Activated CD4-positive, alpha-beta T cell treated with anti-CD3 and anti-CD28 coated beads for 36 hours (primary cell): ENCODE results near the gene PCSK6. TPM values are rescaled to one million over a fixed set of nuclear protein-coding genes. Genes with fewer than 3 reads are reported as not detected.
A peak's percentile ranks its signal among the peaks of the same experiment; 100 is the strongest.

Source experiments
- ATAC-seq: fragments of 200-7000 bp; cut with Tn5 transposase; one replicate; pipeline ENCODE4 v1.10.0; 2021; ENCODE audit warnings: mild to moderate bottlenecking, moderate library complexity
- CTCF ChIA-PET: fragments of 350-600 bp; sonication (Branson Sonifier 250); formaldehyde crosslinking; loops from one replicate; lab custom pipeline; 2021; ENCODE audit warnings: antibody characterized with exemption; lab: Charles Lee
- POLR2A ChIA-PET: fragments of 350-600 bp; sonication (Branson Sonifier 250); formaldehyde crosslinking; loops from one replicate; lab custom pipeline; 2021; ENCODE audit warnings: antibody characterized with exemption, inconsistent platforms; lab: Charles Lee
- DNase-seq: peaks from one replicate; pipeline ENCODE4 v3.0.0-alpha.2; 2020
- H3K27ac Mint-ChIP-seq: one replicate; pipeline ENCODE4 v1.8.0; 2021; ENCODE audit warnings: mixed read lengths
- H3K27me3 Mint-ChIP-seq: one replicate; pipeline ENCODE4 v1.8.0; 2021; ENCODE audit warnings: mixed read lengths
- H3K36me3 Mint-ChIP-seq: one replicate; pipeline ENCODE4 v1.8.0; 2021; ENCODE audit warnings: low read depth, mixed read lengths
- H3K4me1 Mint-ChIP-seq: one replicate; pipeline ENCODE4 v1.8.0; 2021; ENCODE audit warnings: mixed read lengths
- H3K4me3 Mint-ChIP-seq: one replicate; pipeline ENCODE4 v1.8.0; 2021; ENCODE audit warnings: mild to moderate bottlenecking, moderate library complexity, mixed read lengths
- H3K9me3 Mint-ChIP-seq: one replicate; pipeline ENCODE4 v1.8.0; 2021; ENCODE audit warnings: low read depth, mixed read lengths
- intact Hi-C, 2 experiments: fragments of 100-400 bp; cut with DNase I in 1 of 2; cut with micrococcal nuclease in 1 of 2; formaldehyde crosslinking; loops; one replicate each; pipeline versions ENCODE4 v1.14.2 to v1.15.1; 2022 to 2024; cut with DNase I, micrococcal nuclease
- total RNA-seq, 2 experiments: library from RNA; stranded (reverse); gene quantifications; one replicate each; pipeline ENCODE4 v1.2.3, GENCODE V29; 2021

PCSK6 gene
- total RNA-seq, 2 experiments from 2014 or later = 0.75 to 0.95 TPM

DNA sequence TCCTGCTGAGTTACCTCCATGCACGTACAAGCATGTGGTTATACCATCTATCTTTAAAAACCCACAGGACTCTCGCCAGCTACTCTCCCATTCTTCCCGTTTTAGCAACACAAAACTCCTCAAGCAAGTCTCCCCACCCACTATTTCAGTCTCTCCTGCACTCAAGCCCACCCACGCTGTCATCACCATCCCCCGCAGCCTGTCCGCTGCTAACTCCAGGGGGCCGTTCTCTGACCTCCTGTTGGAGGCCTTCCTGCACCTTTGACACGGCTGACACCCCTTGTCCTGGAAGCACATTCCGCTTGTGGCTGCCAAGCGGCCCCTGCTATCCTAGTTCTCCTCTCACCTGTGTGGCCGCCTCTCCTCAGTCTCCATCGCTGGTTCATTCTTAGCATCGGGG is 7.5 kb upstream of the PCSK6 start:
- H3K27ac Mint-ChIP-seq = no peak overlapping the region
- ChIA-PET CTCF (interaction anchor here (0.6 to 0.7 kb wide), 2 partner anchors 29 to 191 kb away, joined by 3 read pairs; no protein-coding TSS in a partner anchor), POLR2A (no interaction called here)
- peaks cover 35% of the 10 kb centered on the region for H3K27me3 Mint-ChIP-seq
- no peak overlapping the region for H3K4me3 Mint-ChIP-seq
- no peaks in the 10 kb centered on the region for H3K9me3 Mint-ChIP-seq
- peaks cover 16% of the 10 kb centered on the region for H3K4me1 Mint-ChIP-seq
- intact Hi-C loops = no loop called here
- no peak for DNase-seq
- ATAC-seq = no peak
- no peaks in the 10 kb centered on the region for H3K36me3 Mint-ChIP-seq

- POLR2A ChIA-PET = interaction anchor here (0.6 kb wide), 1 partner anchor 143 kb away, joined by 3 read pairs; no protein-coding TSS in a partner anchor
- H3K36me3 Mint-ChIP-seq = no peaks in the 10 kb centered on the region
- no peak overlapping the region for H3K27ac Mint-ChIP-seq
- ATAC-seq = no peak
- H3K9me3 Mint-ChIP-seq = no peaks in the 10 kb centered on the region
- CTCF ChIA-PET = interaction anchor here (0.6 to 0.7 kb wide), 2 partner anchors 28 to 191 kb away, joined by 3 read pairs; no protein-coding TSS in a partner anchor
- peaks cover 35% of the 10 kb centered on the region for H3K27me3 Mint-ChIP-seq
- no peak overlapping the region for H3K4me3 Mint-ChIP-seq
- intact Hi-C loops = no loop called here
- no peak for DNase-seq
- peaks cover 12% of the 10 kb centered on the region for H3K4me1 Mint-ChIP-seq
Observed at GRCh38 chr15:101496198-101496986, 6.9 kb upstream of the PCSK6 start.

DNA sequence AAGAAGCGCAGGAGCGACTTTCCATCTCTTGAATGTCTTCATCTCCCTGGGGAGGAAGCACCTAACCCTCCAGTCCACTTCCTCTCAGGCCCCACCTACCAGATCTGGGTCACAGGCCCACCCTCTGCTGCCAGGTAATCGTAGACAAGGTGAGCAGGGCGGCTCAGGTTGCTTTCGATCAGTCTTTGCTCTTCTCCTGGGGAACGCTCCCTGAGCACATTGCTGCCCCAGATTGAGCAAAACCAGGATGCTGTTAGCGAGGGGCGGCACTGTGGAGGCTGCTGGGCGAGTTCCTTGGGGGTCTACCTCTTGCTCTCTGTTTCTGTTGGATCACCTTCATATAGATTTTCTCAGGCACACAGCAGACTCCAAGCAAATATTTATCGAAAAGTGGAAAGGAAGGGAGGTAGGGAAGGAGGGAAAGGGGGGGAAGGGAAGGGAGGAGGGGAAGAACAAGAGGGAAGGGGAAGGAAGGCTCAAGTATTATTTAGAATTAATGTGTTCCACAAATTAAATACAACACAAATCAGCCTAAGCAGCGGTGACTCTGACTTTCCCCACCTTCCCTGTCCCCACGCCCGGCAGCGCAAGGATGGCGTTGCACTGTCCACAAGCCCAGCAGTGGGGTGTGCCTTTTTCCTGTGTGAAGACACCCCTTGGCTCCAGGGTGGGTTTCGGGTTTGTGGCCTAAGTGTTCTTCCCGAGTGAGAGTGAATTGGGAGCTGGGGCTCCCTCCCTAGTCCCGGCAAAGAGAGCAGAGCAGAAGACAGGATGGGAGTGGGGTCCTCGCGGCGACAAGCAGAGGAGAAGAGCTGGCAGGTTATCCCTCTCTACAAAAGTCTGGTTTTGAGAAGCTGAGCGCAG is 6.1 kb upstream of the PCSK6 start:
- ATAC-seq (no peak), DNase-seq (no peak)
- CTCF ChIA-PET = no interaction called here
- Mint-ChIP-seq H3K27ac (no peak overlapping the region), H3K4me1 (peaks cover 9% of the 10 kb centered on the region), H3K27me3 (peaks cover 42% of the 10 kb centered on the region), H3K4me3 (no peak overlapping the region), H3K9me3 (no peaks in the 10 kb centered on the region), H3K36me3 (no peaks in the 10 kb centered on the region)
- POLR2A ChIA-PET = interaction anchor here (0.6 kb wide), 1 partner anchor 143 kb away, joined by 3 read pairs; no protein-coding TSS in a partner anchor
- intact Hi-C loops = no loop called here

DNA sequence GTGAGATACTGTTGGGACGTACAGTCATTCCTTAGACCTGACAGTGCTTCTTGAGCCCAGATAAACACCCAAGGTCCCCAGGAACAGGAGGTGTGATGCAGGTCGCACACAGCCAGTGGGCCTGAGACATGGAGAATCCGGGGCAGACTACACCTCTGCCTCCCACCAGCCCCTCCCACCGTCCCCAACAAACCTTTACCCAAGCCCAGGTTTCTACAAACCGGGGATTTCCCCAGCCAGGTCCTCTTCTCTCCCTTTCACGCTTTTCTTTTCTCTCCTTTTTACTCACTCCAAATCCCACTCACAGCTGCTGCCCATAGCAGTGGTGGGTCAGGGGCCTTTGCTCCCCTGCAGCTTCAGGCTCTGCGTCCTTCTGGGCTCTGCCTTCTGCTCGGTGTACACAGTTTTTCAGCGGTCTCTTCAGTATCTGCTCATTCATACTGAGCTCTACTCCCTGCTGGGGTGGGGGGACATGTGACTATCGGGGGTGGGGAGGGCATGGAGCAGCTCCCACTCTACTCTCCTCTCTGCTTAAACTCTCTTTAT is 4.8 kb upstream of the PCSK6 start:
- CTCF ChIA-PET = no interaction called here
- H3K4me3 Mint-ChIP-seq = no peak overlapping the region
- no peaks in the 10 kb centered on the region for H3K36me3 Mint-ChIP-seq
- H3K27me3 Mint-ChIP-seq = peaks cover 46% of the 10 kb centered on the region
- ATAC-seq = no peak
- peaks cover 2% of the 10 kb centered on the region for H3K4me1 Mint-ChIP-seq
- no peak overlapping the region for H3K27ac Mint-ChIP-seq
- no peaks in the 10 kb centered on the region for H3K9me3 Mint-ChIP-seq
- POLR2A ChIA-PET = no interaction called here
- no peak for DNase-seq
- intact Hi-C loops = no loop called here

GRCh38 chr15:101492766-101493692 is 3.5 kb upstream of the PCSK6 start:
- Mint-ChIP-seq H3K9me3 (no peaks in the 10 kb centered on the region), H3K27me3 (peaks cover 45% of the 10 kb centered on the region), H3K27ac (no peak overlapping the region), H3K4me3 (no peak overlapping the region), H3K36me3 (no peaks in the 10 kb centered on the region), H3K4me1 (peaks cover 6% of the 10 kb centered on the region)
- intact Hi-C loops = no loop called here
- POLR2A ChIA-PET = no interaction called here
- ATAC-seq = no peak
- no peak for DNase-seq
- CTCF ChIA-PET = interaction anchor here (0.6 kb wide), 1 partner anchor 126 kb away, joined by 3 read pairs; no protein-coding TSS in a partner anchor

DNA sequence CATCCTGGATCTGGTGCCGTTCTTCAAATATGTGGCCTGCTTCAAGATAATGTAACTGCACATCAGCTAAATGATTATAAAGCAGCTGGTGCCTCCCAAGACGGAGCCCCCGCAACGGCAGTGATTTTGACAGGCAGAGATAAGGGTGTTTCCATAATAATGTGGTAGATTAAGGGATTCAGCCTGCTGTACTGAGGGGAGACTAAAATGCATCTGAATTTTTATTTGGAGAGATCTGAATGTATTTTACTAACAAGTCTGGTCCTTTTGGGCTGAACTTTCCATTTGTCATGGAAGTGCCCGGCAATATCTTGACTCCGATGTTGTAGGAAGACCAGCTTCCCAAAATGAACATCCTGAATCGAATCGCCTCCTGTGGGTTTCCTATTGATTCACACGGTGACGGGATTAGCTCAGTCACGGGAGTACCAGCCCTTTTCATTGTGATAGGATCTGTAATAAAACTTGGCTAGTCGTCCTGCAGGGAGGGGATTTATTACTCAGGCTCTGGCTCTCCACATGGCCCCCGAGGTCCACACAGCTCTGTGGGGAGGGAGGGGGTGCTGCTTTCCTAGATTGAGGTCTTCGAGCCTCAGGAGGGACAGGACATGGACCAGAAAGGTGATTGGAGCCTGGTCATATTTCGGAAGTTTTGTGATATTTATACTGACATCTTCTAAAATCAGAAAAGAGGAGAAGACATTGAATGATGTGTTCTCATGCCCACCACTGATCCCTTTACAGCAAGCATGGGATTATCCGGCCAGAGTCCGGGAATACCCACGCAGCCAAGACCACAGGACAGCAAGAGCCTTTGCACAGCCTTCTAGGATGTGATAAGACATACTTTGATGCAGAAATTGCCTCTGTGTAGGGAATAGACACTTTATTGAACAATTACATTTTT is 2.5 kb upstream of the PCSK6 start:
- CTCF ChIA-PET = interaction anchor here (0.6 kb wide), 1 partner anchor 125 kb away, joined by 3 read pairs; no protein-coding TSS in a partner anchor
- Mint-ChIP-seq H3K36me3 (no peaks in the 10 kb centered on the region), H3K27me3 (peaks cover 42% of the 10 kb centered on the region), H3K4me1 (peaks cover 6% of the 10 kb centered on the region), H3K9me3 (no peaks in the 10 kb centered on the region), H3K4me3 (no peak overlapping the region), H3K27ac (no peak overlapping the region)
- intact Hi-C loops = no loop called here
- ATAC-seq (no peak), DNase-seq (no peak)
- POLR2A ChIA-PET = no interaction called here

GRCh38 chr15:101490922-101491733 is 1.6 kb upstream of the PCSK6 start:
- Mint-ChIP-seq H3K4me3 (no peak overlapping the region), H3K4me1 (peaks cover 6% of the 10 kb centered on the region)

GRCh38 chr15:101490408-101490891 is 943 bp upstream of the PCSK6 start:
- DNase-seq (no peak), ATAC-seq (no peak)
- POLR2A ChIA-PET = interaction anchor here (1.0 kb wide), 1 partner anchor 170 kb away, joined by 3 read pairs; no protein-coding TSS in a partner anchor
- Mint-ChIP-seq H3K36me3 (no peaks in the 10 kb centered on the region), H3K4me1 (peaks cover 6% of the 10 kb centered on the region), H3K27me3 (peaks cover 38% of the 10 kb centered on the region), H3K9me3 (no peaks in the 10 kb centered on the region), H3K27ac (no peak overlapping the region), H3K4me3 (peak overlapping the region; percentile 23)
- intact Hi-C loops = no loop called here
- CTCF ChIA-PET = interaction anchor here (0.6 kb wide), 1 partner anchor 189 kb away, joined by 3 read pairs; no protein-coding TSS in a partner anchor

More at GRCh38 chr15:101490922-101491733, 1.6 kb upstream of the PCSK6 start:
- CTCF ChIA-PET = no interaction called here
- Mint-ChIP-seq H3K9me3 (no peaks in the 10 kb centered on the region), H3K27me3 (peaks cover 40% of the 10 kb centered on the region), H3K27ac (no peak overlapping the region), H3K36me3 (no peaks in the 10 kb centered on the region)
- intact Hi-C loops = no loop called here
- ATAC-seq (no peak), DNase-seq (no peak)
- POLR2A ChIA-PET = interaction anchor here (1.0 kb wide), 1 partner anchor 171 kb away, joined by 3 read pairs; no protein-coding TSS in a partner anchor

GRCh38 chr15:101489237-101489598 is 289 bp downstream of the PCSK6 start:
- Mint-ChIP-seq H3K9me3 (no peaks in the 10 kb centered on the region), H3K4me3 (no peak overlapping the region), H3K27me3 (peaks cover 30% of the 10 kb centered on the region), H3K4me1 (peaks cover 4% of the 10 kb centered on the region), H3K36me3 (no peaks in the 10 kb centered on the region), H3K27ac (no peak overlapping the region)
- ChIA-PET CTCF (no interaction called here), POLR2A (no interaction called here)
- ATAC-seq (peak; percentile 80), DNase-seq (peak; percentile 53)
- intact Hi-C loops = no loop called here
